Endodermal cell (in vitro differentiated cells): ENCODE data around the gene RUFY1. TPM values are rescaled to one million over a fixed set of nuclear protein-coding genes. Genes with fewer than 3 reads are reported as not detected.

Source experiments
- DNase-seq: peaks from one replicate; pipeline ENCODE4 v3.0.0-alpha.2; 2017
- H3K27ac ChIP-seq: 2 replicates; pipeline ENCODE4 v1.5.1; 2013; ENCODE audit warnings: mild to moderate bottlenecking, low read depth, low read length, moderate library complexity
- H3K27me3 ChIP-seq: 2 replicates; pipeline ENCODE4 v1.6.1; 2013; ENCODE audit warnings: mild to moderate bottlenecking, low read length, moderate library complexity; ENCODE audit not compliant: insufficient read depth, control insufficient read depth, poor library complexity, severe bottlenecking
- H3K36me3 ChIP-seq: 2 replicates; pipeline ENCODE4 v1.7.0; 2013; ENCODE audit warnings: mild to moderate bottlenecking, low read length, moderate library complexity; ENCODE audit not compliant: control insufficient read depth, insufficient read depth
- H3K4me1 ChIP-seq: one replicate; pipeline ENCODE4 v1.7.0; 2013; ENCODE audit warnings: low read length; ENCODE audit not compliant: control insufficient read depth, insufficient read depth
- H3K4me3 ChIP-seq: 2 replicates; pipeline ENCODE4 v1.5.1; 2013; ENCODE audit warnings: mild to moderate bottlenecking, low read length, moderate library complexity
- H3K9ac ChIP-seq: 2 replicates; pipeline ENCODE4 v1.6.1; 2013; ENCODE audit warnings: mild to moderate bottlenecking, low read length, moderate library complexity; ENCODE audit not compliant: poor library complexity, severe bottlenecking; ENCODE audit errors: extremely low read depth
- H3K9me3 ChIP-seq: 2 replicates; pipeline ENCODE4 v1.6.1; 2013; ENCODE audit warnings: mild to moderate bottlenecking, low read length, moderate library complexity; ENCODE audit not compliant: control insufficient read depth
- H3K27ac Mint-ChIP-seq: 2 replicates; pipeline ENCODE4 v1.8.0; 2020; ENCODE audit warnings: mixed read lengths
- H3K27me3 Mint-ChIP-seq: 2 replicates; pipeline ENCODE4 v1.8.0; 2021; ENCODE audit warnings: mild to moderate bottlenecking, mixed read lengths; ENCODE audit not compliant: insufficient read depth
- H3K36me3 Mint-ChIP-seq: 2 replicates; pipeline ENCODE4 v1.8.0; 2020; ENCODE audit warnings: low read depth, mixed read lengths
- H3K4me1 Mint-ChIP-seq: 2 replicates; pipeline ENCODE4 v1.8.0; 2020; ENCODE audit warnings: mixed read lengths
- H3K4me3 Mint-ChIP-seq: 2 replicates; pipeline ENCODE4 v1.8.0; 2020; ENCODE audit warnings: mild to moderate bottlenecking, moderate library complexity, mixed read lengths
- H3K9me3 Mint-ChIP-seq: 2 replicates; pipeline ENCODE4 v1.8.0; 2020; ENCODE audit warnings: mild to moderate bottlenecking, mixed read lengths
- CTCF ChIP-seq: fragments of 200-600 bp; sonication (generic); conservative IDR thresholded peaks from 2 replicates; pipeline ENCODE4 v1.5.0; 2021; ENCODE audit warnings: antibody characterized with exemption, mild to moderate bottlenecking
- WGBS, 2 experiments: methylation state at CpG; one replicate each; pipeline versions ENCODE4 v1.1.5 to v1.1.7; 2013; ENCODE audit warnings: missing lambda C conversion rate in 2 of 2, mixed read lengths in 1 of 2; ENCODE audit not compliant: insufficient coverage in 1 of 2, insufficient read length in 1 of 2; 5-methylcytosine and 5-hydroxymethylcytosine counted together
- total RNA-seq, 2 donors: library from RNA; stranded (reverse); fragmentation: NEBNext Ultra II Directional in 1 of 2; extraction: Animal tissue kit (Norgen Biotek cat#: 25700) in 1 of 2; gene quantifications; 2 replicates in 1 of 2; 3 replicates in 1 of 2; pipeline ENCODE4 v1.2.1, GENCODE V29; 2021

The RUFY1 gene
- total RNA-seq, 2 donors from 2014 or later: 45.7 to 74.0 TPM

GRCh38 chr5:179559284-179560252, 9.2 kb downstream of the RUFY1 start:
- H3K36me3 Mint-ChIP-seq: peaks cover 44% of the 10 kb centered on the region
- peak overlapping the region; percentile 98 for H3K27ac Mint-ChIP-seq
- Histone ChIP-seq H3K4me3 (peak overlapping the region; percentile 95), H3K9ac (peak overlapping the region; percentile 94), H3K27me3 (no peaks in the 10 kb centered on the region), H3K36me3 (peaks cover 40% of the 10 kb centered on the region), H3K4me1 (peaks cover 3% of the 10 kb centered on the region), H3K27ac (peak overlapping the region; percentile 94), H3K9me3 (no peaks in the 10 kb centered on the region)
- peak overlapping the region; percentile 80 for H3K4me3 Mint-ChIP-seq
- no peaks in the 10 kb centered on the region for H3K9me3 Mint-ChIP-seq
- no peaks in the 10 kb centered on the region for H3K27me3 Mint-ChIP-seq
- peak; percentile 99 for DNase-seq
- 9 to 11% methylated on average over 48 to 52 of the region's 52 CpGs for WGBS, 2 experiments
- H3K4me1 Mint-ChIP-seq: peaks cover 8% of the 10 kb centered on the region
- TF ChIP-seq CTCF: no peak

GRCh38 chr5:179564526-179564925, 14.2 kb downstream of the RUFY1 start:
- no peaks in the 10 kb centered on the region for H3K27me3 ChIP-seq
- no peaks in the 10 kb centered on the region for H3K9me3 ChIP-seq
- no peak overlapping the region for H3K9ac ChIP-seq
- peaks cover 78% of the 10 kb centered on the region for H3K36me3 ChIP-seq
- Mint-ChIP-seq H3K9me3 (no peaks in the 10 kb centered on the region), H3K4me1 (no peaks in the 10 kb centered on the region), H3K36me3 (peaks cover 56% of the 10 kb centered on the region), H3K27me3 (no peaks in the 10 kb centered on the region), H3K4me3 (no peak overlapping the region), H3K27ac (no peak overlapping the region)
- no peak for DNase-seq
- H3K27ac ChIP-seq: no peak overlapping the region
- H3K4me1 ChIP-seq: peaks cover 3% of the 10 kb centered on the region
- no peak for TF ChIP-seq CTCF
- H3K4me3 ChIP-seq: no peak overlapping the region
- WGBS, 2 experiments: 65% methylated on average over 2 of the region's 2 CpGs; no CpG with 5 or more reads in 1 of the 2 experiments

- Mint-ChIP-seq H3K4me3 (no peak overlapping the region), H3K4me1 (no peaks in the 10 kb centered on the region), H3K36me3 (peaks cover 61% of the 10 kb centered on the region), H3K9me3 (no peaks in the 10 kb centered on the region), H3K27me3 (no peaks in the 10 kb centered on the region), H3K27ac (no peak overlapping the region)
- WGBS, 2 experiments: 94 to 100% methylated on average over 7 of the region's 7 CpGs
- Histone ChIP-seq H3K4me3 (no peak overlapping the region), H3K9ac (no peak overlapping the region), H3K36me3 (peaks cover 93% of the 10 kb centered on the region), H3K27ac (no peak overlapping the region), H3K4me1 (no peaks in the 10 kb centered on the region), H3K9me3 (no peaks in the 10 kb centered on the region), H3K27me3 (no peaks in the 10 kb centered on the region)
- no peak for DNase-seq
- TF ChIP-seq CTCF: no peak
These were observed 18.4 kb downstream of the RUFY1 start for GRCh38 chr5:179568721-179569120.
